MG63 (cell line): Measurements from ENCODE around the gene CLASP1. TPM values are rescaled to one million over a fixed set of nuclear protein-coding genes. Genes with fewer than 3 reads are reported as not detected.
"Not testable (repeated sequence)": the region's sequence is repeated elsewhere in the genome, so short reads cannot be mapped to it uniquely, and the experiment has no call there.

Source experiments
- DNase-seq: peaks from one replicate; pipeline ENCODE4 v3.0.0-alpha.2; 2020
- H3K27me3 ChIP-seq: fragments of 250-450 bp; sonication (Bioruptor Pico); 2 replicates; pipeline ENCODE4 v1.5.1; 2020; ENCODE audit warnings: mild to moderate bottlenecking, moderate library complexity
- H3K36me3 ChIP-seq: fragments of 250-450 bp; sonication (Bioruptor Pico); 2 replicates; pipeline ENCODE4 v1.5.1; 2020; ENCODE audit warnings: mild to moderate bottlenecking, moderate library complexity
- H3K4me3 ChIP-seq: fragments of 250-450 bp; sonication (Bioruptor Pico); 2 replicates; pipeline ENCODE4 v1.5.1; 2020; ENCODE audit warnings: mild to moderate bottlenecking, moderate library complexity
- H3K9me3 ChIP-seq: fragments of 250-450 bp; sonication (Bioruptor Pico); 2 replicates; pipeline ENCODE4 v1.5.1; 2020; ENCODE audit warnings: mild to moderate bottlenecking, moderate library complexity
- total RNA-seq: library from RNA; depleted of rRNA; stranded (reverse); fragments of >200 nt; shearing (Covaris generic); gene quantifications from 2 replicates; pipeline ENCODE4 v1.2.3, GENCODE V29; 2014; ENCODE audit warnings: low replicate concordance

Gene CLASP1
- total RNA-seq, 1 experiment from 2014 or later: 20.8 TPM

- Histone ChIP-seq H3K27me3 (no peaks in the 10 kb centered on the region), H3K36me3 (peaks cover 3% of the 10 kb centered on the region), H3K4me3 (no peak overlapping the region), H3K9me3 (no peaks in the 10 kb centered on the region)
- DNase-seq: no peak
Observed at GRCh38 chr2:121570667-121571055, 78.6 kb downstream of the CLASP1 start.

- Histone ChIP-seq H3K36me3 (peaks cover 3% of the 10 kb centered on the region), H3K9me3 (no peaks in the 10 kb centered on the region), H3K27me3 (no peaks in the 10 kb centered on the region), H3K4me3 (no peak overlapping the region)
- DNase-seq: no peak
Observed at GRCh38 chr2:121570036-121570666, 79.1 kb downstream of the CLASP1 start.

DNA sequence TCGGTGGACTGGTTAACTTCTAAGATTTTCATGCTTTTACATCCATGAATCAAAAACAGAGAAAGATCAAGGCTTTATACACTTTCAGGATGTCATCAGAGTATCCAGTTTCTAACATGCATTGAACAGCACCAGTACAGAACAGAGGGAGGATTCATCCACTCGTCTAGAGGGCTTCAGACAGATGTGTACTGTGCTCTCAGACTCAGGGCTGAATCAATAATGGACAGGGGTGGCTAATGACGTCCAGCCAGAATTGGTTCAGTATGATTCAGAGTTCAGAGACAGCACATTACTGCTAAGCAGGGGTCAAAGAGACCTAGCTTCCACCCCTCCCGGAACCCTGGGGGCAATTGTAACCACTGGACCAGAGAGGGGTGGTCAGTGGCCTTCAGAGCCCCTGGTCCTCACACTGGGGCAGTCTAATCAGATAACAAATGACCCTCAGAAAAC, 81.3 kb downstream of the CLASP1 start:
- H3K4me3 ChIP-seq: no peak overlapping the region
- H3K36me3 ChIP-seq: no peaks in the 10 kb centered on the region; the same call in none of the 2 replicates
- H3K27me3 ChIP-seq: no peaks in the 10 kb centered on the region
- H3K9me3 ChIP-seq: no peaks in the 10 kb centered on the region; the same call in 1 of the 2 replicates
- DNase-seq: no peak

GRCh38 chr2:121567452-121567851, 81.8 kb downstream of the CLASP1 start:
- no peak for DNase-seq

DNA sequence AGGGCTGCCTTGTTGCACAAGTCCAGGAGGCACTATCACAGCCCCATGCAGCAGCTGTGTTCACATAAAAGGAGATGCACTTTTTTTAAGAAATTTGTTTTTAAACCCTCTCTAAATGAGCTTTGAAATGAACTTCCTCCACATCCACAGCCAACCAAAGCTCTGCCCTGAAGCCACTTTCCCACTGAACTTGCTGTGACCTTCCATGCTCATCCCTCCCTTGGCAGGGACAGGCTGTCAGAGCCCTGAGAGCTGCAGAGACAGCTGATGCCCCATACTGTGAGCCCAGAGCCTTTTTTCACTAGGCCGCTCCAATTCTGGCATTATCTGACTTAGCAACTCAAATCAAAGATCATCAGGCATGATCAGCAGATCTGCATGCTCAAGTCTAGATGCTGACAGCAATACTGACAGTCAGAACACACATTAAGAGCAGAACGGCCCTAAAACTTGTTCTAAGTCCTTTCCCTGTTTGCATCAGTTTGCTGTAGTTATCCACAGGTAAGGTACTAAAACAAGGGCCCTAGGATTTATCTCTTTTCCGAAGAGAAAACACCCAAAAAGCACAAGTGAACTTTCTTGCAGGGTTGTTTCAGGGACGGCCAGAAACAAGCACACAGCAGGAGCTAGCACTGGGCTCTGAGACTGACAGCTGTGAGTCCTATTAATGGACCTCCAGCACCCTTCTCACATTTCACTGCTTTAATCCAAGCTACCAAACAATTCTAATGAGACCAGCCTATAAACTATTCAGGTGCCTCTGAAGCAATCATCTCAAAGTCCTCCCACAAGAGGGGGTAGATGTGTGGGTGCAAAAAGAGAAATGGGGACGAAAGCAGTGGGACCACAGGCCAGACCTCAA, 83.6 kb downstream of the CLASP1 start:
- Histone ChIP-seq H3K27me3 (no peaks in the 10 kb centered on the region), H3K36me3 (no peaks in the 10 kb centered on the region; the same call in none of the 2 replicates), H3K9me3 (no peaks in the 10 kb centered on the region; the same call in 1 of the 2 replicates), H3K4me3 (no peak overlapping the region)
- DNase-seq: peak; percentile 23

More at GRCh38 chr2:121567452-121567851, 81.8 kb downstream of the CLASP1 start:
- H3K4me3 ChIP-seq: no peak overlapping the region
- no peaks in the 10 kb centered on the region; the same call in 1 of the 2 replicates for H3K9me3 ChIP-seq
- no peaks in the 10 kb centered on the region; the same call in none of the 2 replicates for H3K36me3 ChIP-seq
- H3K27me3 ChIP-seq: no peaks in the 10 kb centered on the region

GRCh38 chr2:121564905-121565304, 84.4 kb downstream of the CLASP1 start:
- H3K4me3 ChIP-seq: no peak overlapping the region
- no peaks in the 10 kb centered on the region; the same call in none of the 2 replicates for H3K36me3 ChIP-seq
- DNase-seq: no peak
- H3K27me3 ChIP-seq: no peaks in the 10 kb centered on the region
- H3K9me3 ChIP-seq: no peaks in the 10 kb centered on the region; the same call in 1 of the 2 replicates

DNA sequence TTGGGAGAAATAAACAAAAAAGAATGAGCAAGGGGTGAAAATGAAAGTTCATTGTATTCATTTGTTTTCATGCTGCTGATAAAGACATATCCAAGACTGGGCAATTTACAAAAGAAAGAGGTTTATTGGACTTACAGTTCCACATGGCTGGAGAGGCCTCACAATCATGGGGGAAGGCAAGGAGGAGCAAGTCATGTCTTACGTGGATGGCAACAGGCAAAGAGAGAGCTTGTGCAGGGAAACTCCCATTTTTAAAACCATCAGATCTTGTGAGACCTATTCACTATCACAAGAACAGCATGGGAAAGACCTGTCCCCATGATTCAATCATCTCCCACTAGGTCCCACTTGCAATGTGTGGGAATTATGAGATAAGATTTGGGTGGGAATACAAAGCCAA, 85.5 kb downstream of the CLASP1 start:
- not testable (repeated sequence) for H3K4me3 ChIP-seq, DNase-seq, H3K27me3 ChIP-seq, H3K9me3 ChIP-seq, H3K36me3 ChIP-seq

DNA sequence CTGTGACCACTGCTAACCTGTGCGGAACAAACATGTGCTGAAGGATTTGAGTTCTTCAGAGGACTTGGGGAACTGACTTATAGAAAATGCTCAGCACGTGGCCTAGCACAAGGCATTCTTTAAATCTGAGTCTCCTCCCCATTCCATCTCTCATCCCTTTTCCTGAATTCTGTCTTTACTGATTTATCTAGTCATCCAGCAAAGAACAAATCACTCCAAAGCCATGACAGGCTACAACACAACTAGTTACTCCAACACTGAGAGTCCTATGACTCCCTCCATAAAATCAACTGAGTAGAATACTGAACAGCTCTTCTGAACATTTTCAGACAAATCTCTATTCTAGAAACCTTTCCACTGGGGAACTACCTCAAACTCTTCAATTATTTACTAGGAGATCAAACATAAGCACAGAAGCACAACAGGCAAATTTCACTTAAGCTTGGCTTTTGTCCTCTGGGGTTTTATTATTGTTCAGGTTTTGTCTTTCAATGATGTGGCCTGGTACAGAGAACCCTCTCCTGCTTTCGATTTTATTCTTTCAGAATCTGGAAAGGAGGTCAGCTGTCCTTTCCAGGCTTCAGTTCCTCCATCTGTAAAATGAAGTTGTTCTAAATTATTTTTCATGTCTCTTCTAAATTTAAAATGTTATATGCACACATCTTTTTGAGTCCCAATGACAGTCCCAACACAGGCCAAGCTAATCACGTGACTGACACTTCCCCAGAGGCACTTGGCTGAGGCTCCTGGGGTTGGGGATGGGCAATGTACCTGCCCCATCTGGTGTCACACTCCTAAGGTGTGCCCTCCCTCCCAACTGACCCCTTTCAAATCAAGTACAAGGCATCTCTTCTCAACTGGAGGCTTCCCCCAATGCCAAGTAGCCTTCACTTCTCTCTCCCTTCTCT, 86.7 kb downstream of the CLASP1 start:
- no peaks in the 10 kb centered on the region; the same call in none of the 2 replicates for H3K36me3 ChIP-seq
- H3K4me3 ChIP-seq: no peak overlapping the region
- H3K27me3 ChIP-seq: no peaks in the 10 kb centered on the region
- DNase-seq: no peak
- no peaks in the 10 kb centered on the region; the same call in 1 of the 2 replicates for H3K9me3 ChIP-seq

- DNase-seq: no peak
Observed at GRCh38 chr2:121561617-121562268, 87.5 kb downstream of the CLASP1 start.

GRCh38 chr2:121558329-121558728, 90.9 kb downstream of the CLASP1 start:
- Histone ChIP-seq H3K4me3 (no peak overlapping the region), H3K36me3 (no peaks in the 10 kb centered on the region), H3K9me3 (no peaks in the 10 kb centered on the region), H3K27me3 (no peaks in the 10 kb centered on the region)
- no peak for DNase-seq

More at GRCh38 chr2:121561617-121562268, 87.5 kb downstream of the CLASP1 start:
- H3K36me3 ChIP-seq: no peaks in the 10 kb centered on the region; the same call in none of the 2 replicates
- no peaks in the 10 kb centered on the region; the same call in 1 of the 2 replicates for H3K9me3 ChIP-seq
- no peak overlapping the region for H3K4me3 ChIP-seq
- no peaks in the 10 kb centered on the region for H3K27me3 ChIP-seq

DNA sequence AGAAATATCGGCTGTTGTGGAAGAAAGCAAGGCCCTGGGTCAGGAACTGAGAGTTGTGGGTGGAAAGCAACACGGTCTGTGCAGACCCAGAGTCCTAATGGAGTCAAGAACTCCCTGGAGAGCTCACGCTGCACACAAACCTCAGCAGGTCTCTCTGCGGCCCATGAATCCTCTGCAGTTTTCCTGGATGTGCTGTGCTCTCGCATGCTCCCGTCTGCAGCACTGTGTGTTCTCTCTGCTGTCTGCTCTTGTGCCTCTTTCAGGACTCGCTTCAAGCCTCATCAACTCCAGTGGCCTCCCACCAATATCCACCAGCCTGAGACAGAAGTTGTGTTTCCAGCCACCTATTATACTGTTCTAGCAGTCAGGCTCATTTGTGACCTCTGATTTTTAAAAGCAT, 94.3 kb downstream of the CLASP1 start:
- H3K36me3 ChIP-seq: no peaks in the 10 kb centered on the region; the same call in 1 of the 2 replicates
- DNase-seq: no peak

DNA sequence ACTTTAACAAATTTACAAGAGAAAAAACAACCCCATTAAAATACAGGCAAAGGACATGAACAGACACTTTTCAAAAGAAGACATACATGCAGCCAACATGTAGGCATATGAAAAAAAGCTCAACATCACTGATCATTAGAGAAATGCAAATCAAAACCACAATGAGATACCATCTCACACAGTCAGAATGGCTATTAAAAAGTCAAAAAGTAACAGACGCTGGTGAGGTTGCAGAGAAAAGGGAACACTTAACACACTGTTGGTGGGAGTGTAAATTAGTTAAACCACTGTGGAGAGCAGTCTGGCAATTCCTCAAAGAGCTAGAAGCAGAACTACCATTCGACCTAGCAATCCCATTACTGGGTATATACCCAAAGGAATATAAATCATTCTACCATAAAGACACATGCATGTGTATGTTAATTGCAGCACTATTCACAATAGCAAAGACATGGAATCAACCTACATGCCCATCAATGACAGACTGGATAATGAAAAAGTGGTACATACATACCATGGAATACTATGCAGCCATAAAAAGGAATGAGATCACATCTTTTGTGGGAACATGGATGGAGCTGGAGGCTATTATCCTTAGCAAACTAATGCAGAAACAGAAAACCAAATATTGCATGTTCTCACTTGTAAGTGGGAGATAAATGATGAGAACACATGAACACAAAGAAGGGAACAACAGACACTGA, 96.6 kb downstream of the CLASP1 start:
- not testable (repeated sequence) for DNase-seq, H3K36me3 ChIP-seq, H3K4me3 ChIP-seq, H3K27me3 ChIP-seq
- peaks cover 23% of the 10 kb centered on the region for H3K9me3 ChIP-seq

More for the DNA sequence above, 94.3 kb downstream of the CLASP1 start:
- Histone ChIP-seq H3K9me3 (peaks cover 10% of the 10 kb centered on the region), H3K4me3 (no peak overlapping the region), H3K27me3 (no peaks in the 10 kb centered on the region)

GRCh38 chr2:121550669-121551068, 98.6 kb downstream of the CLASP1 start:
- peaks cover 23% of the 10 kb centered on the region for H3K9me3 ChIP-seq
- no peak for DNase-seq

DNA sequence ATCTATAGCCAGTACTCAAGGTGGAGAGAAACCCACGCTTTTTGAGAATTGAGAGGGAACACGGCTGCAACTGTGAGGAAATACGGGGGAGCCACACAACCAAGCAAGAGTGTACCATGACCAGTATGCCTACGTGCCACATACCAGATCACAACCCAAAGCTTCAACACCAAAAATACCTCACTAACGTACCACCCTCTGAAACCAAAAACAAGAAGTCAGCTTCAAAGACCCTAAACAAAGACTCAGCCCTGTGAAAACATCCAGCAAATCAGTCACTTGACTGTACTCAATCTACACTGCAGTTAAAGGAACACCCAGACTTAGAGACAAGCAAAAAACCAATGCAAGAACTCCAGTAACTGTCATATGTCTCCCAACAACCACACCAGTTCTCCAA, 101.6 kb downstream of the CLASP1 start:
- Histone ChIP-seq H3K4me3 (no peak overlapping the region), H3K27me3 (no peaks in the 10 kb centered on the region), H3K9me3 (peaks cover 21% of the 10 kb centered on the region), H3K36me3 (no peaks in the 10 kb centered on the region)
- DNase-seq: no peak

More at GRCh38 chr2:121550669-121551068, 98.6 kb downstream of the CLASP1 start:
- Histone ChIP-seq H3K36me3 (no peaks in the 10 kb centered on the region; the same call in 1 of the 2 replicates), H3K4me3 (no peak overlapping the region), H3K27me3 (no peaks in the 10 kb centered on the region)

DNA sequence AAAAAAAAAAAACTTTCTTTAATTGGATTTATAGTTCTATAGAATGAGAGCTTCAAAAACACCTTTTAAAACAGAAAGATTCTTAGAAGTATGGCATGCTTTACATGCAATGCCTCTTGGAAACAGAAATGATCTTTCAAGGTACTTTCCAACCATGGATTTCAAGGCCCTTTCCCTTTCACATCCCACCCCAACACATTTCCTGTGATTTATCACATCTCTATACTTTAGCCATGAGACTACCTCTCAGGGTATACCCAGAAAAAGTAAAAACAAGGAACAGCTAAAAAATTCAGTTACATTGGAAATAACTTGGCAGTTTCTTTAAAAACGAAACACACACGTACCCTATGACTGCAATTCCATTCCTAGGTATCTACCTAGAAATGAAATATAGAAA, 103.3 kb downstream of the CLASP1 start:
- Histone ChIP-seq H3K9me3 (peaks cover 19% of the 10 kb centered on the region), H3K27me3 (no peaks in the 10 kb centered on the region), H3K4me3 (no peak overlapping the region), H3K36me3 (no peaks in the 10 kb centered on the region)
- no peak for DNase-seq
